Upper lobe of right lung (tissue), 1 donor: Measurements from ENCODE around the gene SEC63. TPM values are rescaled to one million over a fixed set of nuclear protein-coding genes. Genes with fewer than 3 reads are reported as not detected.
A peak's percentile ranks its signal among the peaks of the same experiment; 100 is the strongest.

Source experiments
- ATAC-seq: fragments of 200-7000 bp; cut with Tn5 transposase; one replicate; pipeline ENCODE4 v1.9.1; 2020; ENCODE audit warnings: mild to moderate bottlenecking, moderate library complexity
- DNase-seq: peaks from one replicate; pipeline ENCODE4 v3.0.0-alpha.2; 2020
- H3K27ac ChIP-seq: fragments of 200-600 bp; one replicate; pipeline ENCODE4 v1.8.0; 2022
- H3K27me3 ChIP-seq: fragments of 200-600 bp; one replicate; pipeline ENCODE4 v1.8.0; 2022; ENCODE audit warnings: mild to moderate bottlenecking
- H3K36me3 ChIP-seq: fragments of 200-600 bp; one replicate; pipeline ENCODE4 v1.8.0; 2022
- H3K4me1 ChIP-seq: fragments of 200-600 bp; one replicate; pipeline ENCODE4 v1.8.0; 2022
- H3K4me3 ChIP-seq: fragments of 200-600 bp; one replicate; pipeline ENCODE4 v1.8.0; 2022; ENCODE audit warnings: mild to moderate bottlenecking
- H3K9me3 ChIP-seq: fragments of 200-600 bp; one replicate; pipeline ENCODE4 v1.8.0; 2022
- intact Hi-C: fragments of 100-400 bp; cut with DNase I; formaldehyde crosslinking; loops from one replicate; pipeline ENCODE4 v1.11.0; 2022
- total RNA-seq: library from RNA; stranded (reverse); fragmentation: NEBNext Ultra II Directional; extraction: Animal tissue kit (Norgen Biotek cat#: 25700); gene quantifications from one replicate; pipeline ENCODE4 v1.2.1, GENCODE V29; 2021
- TF ChIP-seq, protein P1 (sequence below): fragments of 200-600 bp; IDR thresholded peaks from one replicate; pipeline ENCODE4 v1.8.0; 2022; ENCODE audit warnings: antibody characterized with exemption
- donor health status: DM: no; HTN: yes; CAD: no; lungs with severe emphysema.

SEC63 gene
- total RNA-seq, 1 donor from 2014 or later: 118 TPM

DNA sequence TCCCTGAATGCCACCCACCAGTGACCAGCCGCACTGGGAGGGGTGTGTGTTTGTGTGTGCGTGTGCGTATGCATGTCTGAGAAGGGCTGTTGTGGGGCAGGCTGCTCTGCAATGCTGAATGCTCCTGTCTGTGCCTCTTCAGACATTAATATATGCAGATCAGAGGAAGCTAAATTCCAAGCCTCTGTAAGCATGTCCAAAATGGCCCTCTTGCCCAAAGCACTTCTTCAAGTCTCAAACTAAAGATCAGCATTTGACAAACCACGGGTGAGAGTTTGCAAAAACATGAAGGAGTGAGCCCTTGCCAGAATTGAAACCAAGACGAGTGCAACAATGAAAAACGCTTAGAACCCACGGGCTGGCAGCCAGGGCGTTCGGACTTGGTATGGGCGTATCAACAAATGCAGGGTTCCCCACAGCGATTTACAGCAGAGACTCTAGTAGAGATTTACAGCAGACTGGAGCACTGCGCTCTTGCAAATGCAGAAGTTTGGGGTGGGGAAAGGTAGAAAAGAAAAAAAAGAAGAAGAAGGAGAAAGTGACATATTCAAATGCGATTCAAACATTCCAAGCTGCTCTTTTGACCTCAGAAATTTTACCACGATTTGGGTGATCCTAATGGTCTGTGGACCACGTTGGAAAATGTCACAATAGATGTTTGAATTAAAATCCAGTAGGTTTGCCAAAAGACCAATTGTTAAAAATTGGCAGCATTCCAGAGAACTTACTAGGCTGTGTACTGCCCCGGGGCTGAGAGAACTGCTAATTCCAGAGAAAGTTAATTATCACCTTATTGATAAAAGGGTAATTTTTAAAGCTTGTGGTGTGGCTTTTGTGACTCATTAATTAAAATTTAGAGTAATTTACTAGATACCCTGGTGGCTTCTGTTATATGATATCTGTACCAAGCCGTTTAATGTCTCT is 137.4 kb downstream of the SEC63 start:
- TF ChIP-seq, protein P1, sequence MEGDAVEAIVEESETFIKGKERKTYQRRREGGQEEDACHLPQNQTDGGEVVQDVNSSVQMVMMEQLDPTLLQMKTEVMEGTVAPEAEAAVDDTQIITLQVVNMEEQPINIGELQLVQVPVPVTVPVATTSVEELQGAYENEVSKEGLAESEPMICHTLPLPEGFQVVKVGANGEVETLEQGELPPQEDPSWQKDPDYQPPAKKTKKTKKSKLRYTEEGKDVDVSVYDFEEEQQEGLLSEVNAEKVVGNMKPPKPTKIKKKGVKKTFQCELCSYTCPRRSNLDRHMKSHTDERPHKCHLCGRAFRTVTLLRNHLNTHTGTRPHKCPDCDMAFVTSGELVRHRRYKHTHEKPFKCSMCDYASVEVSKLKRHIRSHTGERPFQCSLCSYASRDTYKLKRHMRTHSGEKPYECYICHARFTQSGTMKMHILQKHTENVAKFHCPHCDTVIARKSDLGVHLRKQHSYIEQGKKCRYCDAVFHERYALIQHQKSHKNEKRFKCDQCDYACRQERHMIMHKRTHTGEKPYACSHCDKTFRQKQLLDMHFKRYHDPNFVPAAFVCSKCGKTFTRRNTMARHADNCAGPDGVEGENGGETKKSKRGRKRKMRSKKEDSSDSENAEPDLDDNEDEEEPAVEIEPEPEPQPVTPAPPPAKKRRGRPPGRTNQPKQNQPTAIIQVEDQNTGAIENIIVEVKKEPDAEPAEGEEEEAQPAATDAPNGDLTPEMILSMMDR: no peak
- Histone ChIP-seq H3K27me3 (peaks cover 11% of the 10 kb centered on the region), H3K36me3 (no peaks in the 10 kb centered on the region), H3K4me3 (peak overlapping the region; percentile 25), H3K27ac (peak overlapping the region; percentile 14), H3K9me3 (no peaks in the 10 kb centered on the region), H3K4me1 (peaks cover 12% of the 10 kb centered on the region)
- ATAC-seq (peak; percentile 47), DNase-seq (no peak)
- intact Hi-C loops: no loop called here

DNA sequence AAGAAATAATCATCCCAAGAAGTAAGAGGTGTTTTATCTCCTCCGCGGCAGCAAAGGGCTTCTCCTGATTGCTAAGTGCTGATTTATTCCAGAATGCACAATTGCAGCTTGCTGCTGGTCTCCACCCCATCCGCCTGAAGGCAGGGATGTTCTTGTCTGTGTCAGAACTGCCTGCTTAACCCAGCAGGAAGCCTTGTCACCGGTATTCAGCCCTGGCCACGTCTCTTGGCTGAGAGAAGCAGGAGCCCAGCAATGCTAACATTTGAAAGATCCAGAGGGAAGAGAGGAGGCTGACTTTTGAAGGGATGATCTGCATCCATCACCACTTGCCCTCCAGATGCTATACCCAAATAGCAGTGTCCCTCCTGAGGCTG is 138.1 kb downstream of the SEC63 start:
- Histone ChIP-seq H3K9me3 (no peaks in the 10 kb centered on the region), H3K36me3 (no peaks in the 10 kb centered on the region), H3K27ac (no peak overlapping the region), H3K4me3 (peak overlapping the region; percentile 25), H3K27me3 (peaks cover 11% of the 10 kb centered on the region), H3K4me1 (peaks cover 12% of the 10 kb centered on the region)
- DNase-seq (no peak), ATAC-seq (no peak)
- TF ChIP-seq, protein P1: no peak
- intact Hi-C loops: no loop called here

GRCh38 chr6:107819217-107819616 is 138.8 kb downstream of the SEC63 start:
- DNase-seq (no peak), ATAC-seq (no peak)
- no peak overlapping the region for H3K27ac ChIP-seq
- H3K4me1 ChIP-seq: peaks cover 12% of the 10 kb centered on the region
- H3K9me3 ChIP-seq: no peaks in the 10 kb centered on the region
- intact Hi-C loops: no loop called here
- H3K27me3 ChIP-seq: peaks cover 11% of the 10 kb centered on the region
- no peak overlapping the region for H3K4me3 ChIP-seq
- H3K36me3 ChIP-seq: no peaks in the 10 kb centered on the region
- TF ChIP-seq, protein P1: no peak

- Histone ChIP-seq H3K4me1 (peaks cover 12% of the 10 kb centered on the region), H3K27me3 (peaks cover 10% of the 10 kb centered on the region), H3K4me3 (no peak overlapping the region), H3K36me3 (no peaks in the 10 kb centered on the region), H3K27ac (no peak overlapping the region), H3K9me3 (no peaks in the 10 kb centered on the region)
- intact Hi-C loops: no loop called here
- ATAC-seq: no peak
- no peak for DNase-seq
- TF ChIP-seq, protein P1: no peak
These were observed 139.7 kb downstream of the SEC63 start for GRCh38 chr6:107818272-107818671.

DNA sequence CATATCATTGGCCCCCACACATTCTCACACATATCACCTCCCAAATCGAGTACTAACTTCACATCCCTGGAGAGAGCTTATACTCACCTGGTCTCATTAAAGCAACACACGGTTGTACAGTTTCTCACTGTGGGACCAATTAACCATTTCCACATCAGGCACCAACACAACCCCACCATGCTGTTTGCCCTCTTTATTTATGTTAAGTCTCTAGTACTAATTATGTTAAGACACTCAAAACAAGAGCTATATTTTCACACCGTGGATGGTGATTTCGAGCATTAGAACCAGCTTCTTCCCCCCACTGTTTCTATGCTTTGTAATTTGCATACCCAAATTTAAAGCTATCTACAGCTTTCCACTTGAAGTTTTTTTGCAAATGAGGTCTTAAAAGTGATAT is 140.2 kb downstream of the SEC63 start:
- Histone ChIP-seq H3K9me3 (no peaks in the 10 kb centered on the region), H3K27ac (no peak overlapping the region), H3K4me1 (peaks cover 12% of the 10 kb centered on the region), H3K27me3 (peaks cover 10% of the 10 kb centered on the region), H3K36me3 (no peaks in the 10 kb centered on the region), H3K4me3 (no peak overlapping the region)
- intact Hi-C loops: no loop called here
- TF ChIP-seq, protein P1: no peak
- ATAC-seq (no peak), DNase-seq (no peak)

Other genes with a start within 250 kb of the SEC63 start
- gene SCML4, start 133.9 kb downstream of the SEC63 start, total RNA-seq: 4.3 TPM
- 59.3 TPM for gene OSTM1, start 116.5 kb upstream of the SEC63 start, total RNA-seq
- not detected for gene NR2E1, start 207.8 kb upstream of the SEC63 start, total RNA-seq